NCI-H2227 (cell line): ENCODE results near the gene ANXA6.

Experiments used
- DNase-seq: peaks from one replicate; lab custom pipeline; 2025; ENCODE audit not compliant: unreplicated experiment; lab: John Stamatoyannopoulos, UW

The ANXA6 gene

GRCh38 chr5:151154931-151155774 is 2.4 kb downstream of the ANXA6 start:
- DNase-seq: no peak

- DNase-seq: no peak
Measured at GRCh38 chr5:151153766-151154272, 3.8 kb downstream of the ANXA6 start.

- no peak for DNase-seq
Measured at GRCh38 chr5:151153300-151153699, 4.3 kb downstream of the ANXA6 start.

GRCh38 chr5:151151793-151152192 is 5.8 kb downstream of the ANXA6 start:
- no peak for DNase-seq

- DNase-seq: no peak
Measured at GRCh38 chr5:151151263-151151660, 6.3 kb downstream of the ANXA6 start.

DNA sequence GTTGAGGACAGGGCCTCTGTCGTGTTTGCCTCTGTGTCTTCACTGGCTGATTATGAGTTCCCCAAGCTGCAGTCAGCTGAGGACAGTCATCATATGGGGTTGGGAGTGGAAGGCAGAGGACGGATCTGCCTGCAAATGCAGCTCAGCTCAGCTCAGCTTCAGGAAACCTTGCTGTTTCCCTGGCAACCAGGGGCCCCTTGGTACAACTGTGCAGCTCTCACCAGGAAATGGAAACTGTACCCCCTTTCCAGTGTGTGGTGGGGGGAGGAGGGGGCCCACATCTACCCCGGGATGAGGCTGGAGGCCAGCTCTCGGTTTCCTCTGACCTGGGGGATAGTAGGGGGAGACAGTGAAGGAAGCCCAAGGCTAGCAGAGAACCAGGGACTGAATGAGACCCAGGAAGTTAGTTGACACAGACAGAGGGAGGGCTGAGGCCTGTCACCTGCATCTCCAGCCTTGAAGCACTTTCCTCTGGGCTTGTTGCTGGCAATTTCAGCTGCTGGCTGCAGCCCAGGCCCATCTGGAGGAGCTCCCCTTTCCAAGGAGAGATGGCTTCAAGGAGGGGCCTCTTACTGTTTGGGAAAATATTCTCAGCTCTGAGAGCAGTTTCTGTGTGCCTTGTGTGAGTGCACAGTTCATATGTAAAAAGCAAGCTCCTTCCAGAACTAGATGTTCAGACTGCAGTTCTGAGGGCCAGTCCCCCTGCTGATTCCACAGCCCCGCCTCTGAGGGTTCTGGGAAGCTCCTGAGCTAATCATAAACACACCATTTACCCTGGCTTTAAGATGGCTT is 6.9 kb downstream of the ANXA6 start:
- peak; percentile 64 for DNase-seq

- no peak for DNase-seq
Measured at GRCh38 chr5:151148583-151148982, 9.0 kb downstream of the ANXA6 start.

DNA sequence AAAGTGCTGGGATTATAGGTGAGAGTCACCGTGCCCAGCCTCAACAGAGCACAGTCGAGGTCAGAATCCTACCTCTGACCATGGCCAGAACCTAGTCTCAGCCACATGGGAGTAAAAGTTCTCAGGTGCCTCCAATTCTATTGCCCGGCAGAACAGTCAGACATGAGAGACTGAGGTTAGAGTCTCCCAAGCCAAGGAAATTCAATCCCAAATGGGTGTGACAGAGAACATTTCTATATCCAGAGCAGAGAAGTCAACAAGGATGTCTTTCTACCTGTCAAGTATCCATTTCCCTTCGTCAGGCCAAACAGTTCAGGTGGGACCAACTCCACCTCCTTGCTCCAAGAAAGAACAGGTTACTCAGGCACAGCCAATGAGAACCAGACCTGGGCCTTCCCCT is 10.5 kb downstream of the ANXA6 start:
- DNase-seq: no peak

- no peak for DNase-seq
Measured at GRCh38 chr5:151146061-151146460, 11.5 kb downstream of the ANXA6 start.

DNA sequence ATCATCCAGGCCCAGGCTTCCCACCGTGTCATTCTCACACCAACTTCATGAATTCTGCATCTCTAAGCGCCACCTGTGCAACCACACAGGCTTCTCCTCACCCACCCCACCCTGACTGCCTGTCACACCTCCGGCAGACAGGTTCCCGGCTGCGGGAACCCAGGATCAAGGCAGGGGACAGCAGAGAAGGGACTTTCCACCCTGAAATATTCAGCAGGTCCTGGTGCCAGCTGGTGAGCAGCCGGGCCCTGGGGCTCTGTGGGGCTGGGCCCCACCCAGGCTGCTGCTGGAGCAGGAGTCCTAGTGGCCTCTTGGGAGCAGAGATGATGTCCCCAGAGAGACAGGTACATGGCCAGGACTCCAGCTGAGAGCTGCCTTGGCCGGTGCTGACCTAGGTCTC is 12.7 kb downstream of the ANXA6 start:
- DNase-seq: no peak

- no peak for DNase-seq
Measured at GRCh38 chr5:151144275-151144674, 13.3 kb downstream of the ANXA6 start.

- DNase-seq: no peak
Measured at GRCh38 chr5:151143645-151144044, 13.9 kb downstream of the ANXA6 start.

DNA sequence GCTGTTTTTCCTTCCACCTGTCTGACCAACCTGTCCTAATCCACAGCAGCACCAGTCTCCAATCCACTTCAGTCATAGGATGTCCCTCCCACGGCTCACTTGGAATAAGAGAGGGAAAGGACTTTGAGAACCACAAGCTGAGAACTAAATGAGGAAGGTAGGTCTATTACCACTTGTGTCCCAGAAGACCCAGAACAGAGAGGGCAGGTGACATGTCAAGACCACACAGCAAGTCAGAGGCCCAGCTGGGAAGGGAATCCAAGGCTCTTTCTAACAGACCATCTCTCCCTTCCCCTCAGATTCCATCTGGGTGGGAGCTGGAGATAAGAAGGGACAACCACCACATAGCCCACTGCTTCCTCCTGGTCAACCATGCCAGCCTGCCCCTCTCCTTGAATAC is 14.6 kb downstream of the ANXA6 start:
- DNase-seq: no peak

DNA sequence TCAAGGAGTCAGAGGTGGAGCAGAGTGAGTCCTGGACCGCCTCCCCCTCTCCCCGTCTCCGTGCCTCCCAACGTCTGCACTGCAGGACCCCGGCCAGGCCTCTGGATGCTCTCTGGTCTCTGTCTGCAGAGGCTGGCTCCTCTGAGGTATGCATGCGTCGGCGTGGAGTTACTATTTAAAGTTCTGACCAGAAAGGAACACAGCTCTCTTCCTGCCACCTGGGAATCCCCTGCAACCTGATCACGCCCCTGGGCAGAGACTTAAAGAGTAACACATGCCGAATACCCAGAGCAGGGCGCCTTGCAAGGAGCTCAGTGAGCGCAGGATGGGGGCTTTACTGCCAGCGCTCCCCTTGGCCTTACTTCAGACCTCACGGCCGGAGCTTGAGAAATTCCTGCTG is 16.0 kb downstream of the ANXA6 start:
- DNase-seq: no peak

DNA sequence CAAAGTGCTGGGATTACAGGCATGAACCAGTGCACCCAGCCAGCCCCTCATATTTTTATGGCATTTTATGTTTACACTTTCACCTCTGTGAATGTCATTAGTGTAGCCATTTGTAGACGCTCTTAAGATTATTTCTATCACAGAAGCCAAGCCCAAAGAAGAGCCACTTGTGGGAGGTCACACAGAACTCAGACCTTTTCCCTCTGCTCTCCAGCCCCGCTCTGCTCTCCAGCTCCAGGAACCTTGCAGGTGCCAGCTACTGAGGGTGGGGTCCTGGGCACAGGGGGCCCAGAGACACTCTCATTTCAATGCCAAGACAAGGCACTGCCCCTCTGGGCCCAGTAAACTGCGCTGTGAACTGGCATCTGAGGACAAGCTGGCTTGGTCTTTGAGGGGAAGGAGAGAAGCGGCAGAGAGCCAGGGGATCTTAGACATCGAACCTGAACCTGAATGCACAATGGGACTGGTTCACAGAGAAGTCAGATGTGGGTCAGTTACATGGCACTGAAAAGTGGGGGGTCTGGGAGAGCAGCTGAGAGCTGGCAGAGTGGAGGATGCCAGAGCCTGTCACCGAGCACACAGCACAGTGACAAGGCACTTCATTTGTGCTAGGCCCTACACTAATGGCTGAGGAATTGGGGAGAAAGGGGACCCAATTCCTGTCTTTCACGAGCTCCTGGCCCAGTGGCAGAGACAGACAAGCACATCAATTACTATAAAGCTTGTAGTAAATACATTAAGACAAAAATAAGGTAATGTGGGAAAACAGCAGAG is 16.7 kb downstream of the ANXA6 start:
- no peak for DNase-seq

DNA sequence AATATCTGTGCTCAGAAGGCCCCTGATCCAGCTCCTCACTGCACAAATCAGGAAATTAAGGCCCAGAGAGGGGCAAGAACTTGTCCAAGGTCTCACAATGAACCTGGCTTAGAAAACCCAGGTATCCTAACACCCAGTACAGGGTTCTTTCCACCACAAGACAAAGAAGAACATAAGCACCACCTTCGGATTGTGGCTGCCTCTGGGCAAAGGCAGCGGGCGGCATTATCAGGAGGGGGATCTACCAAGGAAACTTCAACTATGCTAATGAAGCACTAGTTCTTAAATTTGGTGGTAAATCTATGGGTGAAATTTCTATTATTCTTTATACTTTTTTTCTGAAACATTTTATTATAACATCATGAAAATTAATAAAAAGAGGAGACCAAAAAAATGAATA is 17.9 kb downstream of the ANXA6 start:
- no peak for DNase-seq

GRCh38 chr5:151139015-151139414 is 18.6 kb downstream of the ANXA6 start:
- DNase-seq: no peak

GRCh38 chr5:151138114-151138513 is 19.5 kb downstream of the ANXA6 start:
- no peak for DNase-seq

DNA sequence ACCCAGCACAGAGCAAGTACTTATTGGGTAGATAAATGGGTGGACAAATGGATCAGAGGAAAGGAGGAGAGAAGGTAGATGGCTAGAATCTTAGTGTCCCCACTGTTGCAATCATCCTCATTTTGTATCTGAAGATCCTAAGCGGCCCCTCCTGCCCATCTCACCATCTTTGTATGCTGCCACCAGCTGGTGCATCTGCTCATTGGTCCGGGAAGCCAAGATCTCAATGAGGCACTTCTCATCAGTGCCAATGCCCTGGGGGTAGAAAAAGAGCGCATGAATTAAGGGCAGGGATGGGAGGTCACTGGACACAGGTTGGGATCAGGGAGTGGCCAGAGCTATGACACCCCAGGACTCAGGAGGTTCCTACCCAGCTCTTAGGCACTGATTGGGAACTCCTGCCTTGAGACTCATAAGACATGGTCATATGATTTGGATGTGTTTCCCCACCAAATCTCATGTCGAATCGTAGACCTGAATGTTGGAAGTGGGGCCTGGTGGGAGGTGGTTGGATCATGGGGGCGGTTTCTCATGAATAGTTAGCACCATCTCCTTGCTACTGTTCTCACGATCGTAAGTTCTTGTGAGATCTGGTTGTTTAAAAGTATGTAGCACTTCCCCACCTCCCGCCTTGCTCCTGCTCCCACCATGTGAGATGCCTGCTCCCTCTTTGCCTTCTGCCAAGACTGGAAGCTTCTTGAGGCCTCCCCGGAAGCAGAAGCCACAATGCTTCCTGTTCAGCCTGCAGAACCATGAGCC is 20.3 kb downstream of the ANXA6 start:
- no peak for DNase-seq

- DNase-seq: no peak
Measured at GRCh38 chr5:151134228-151134627, 23.4 kb downstream of the ANXA6 start.

GRCh38 chr5:151132963-151133362 is 24.6 kb downstream of the ANXA6 start:
- DNase-seq: no peak
